Muscle of arm (tissue), 12 donors: Measurements from ENCODE around the gene TKT. TPM values are rescaled to one million over a fixed set of nuclear protein-coding genes. Genes with fewer than 3 reads are reported as not detected.

Experiments used
- DNase-seq: peaks from one replicate; pipeline ENCODE4 v3.0.0-alpha.2; 2013
- polyA plus RNA-seq, 12 donors: library from polyadenylated mRNA; unstranded; fragments of 120-200 nt; gene quantifications; one replicate each; pipeline ENCODE4 v1.2.1, GENCODE V29; 2013; ENCODE audit not compliant: insufficient read length in 12 of 12

TKT gene
- polyA plus RNA-seq, 12 donors = 24.9 to 75.6 (median 28.2) TPM; not detected in 1

DNA sequence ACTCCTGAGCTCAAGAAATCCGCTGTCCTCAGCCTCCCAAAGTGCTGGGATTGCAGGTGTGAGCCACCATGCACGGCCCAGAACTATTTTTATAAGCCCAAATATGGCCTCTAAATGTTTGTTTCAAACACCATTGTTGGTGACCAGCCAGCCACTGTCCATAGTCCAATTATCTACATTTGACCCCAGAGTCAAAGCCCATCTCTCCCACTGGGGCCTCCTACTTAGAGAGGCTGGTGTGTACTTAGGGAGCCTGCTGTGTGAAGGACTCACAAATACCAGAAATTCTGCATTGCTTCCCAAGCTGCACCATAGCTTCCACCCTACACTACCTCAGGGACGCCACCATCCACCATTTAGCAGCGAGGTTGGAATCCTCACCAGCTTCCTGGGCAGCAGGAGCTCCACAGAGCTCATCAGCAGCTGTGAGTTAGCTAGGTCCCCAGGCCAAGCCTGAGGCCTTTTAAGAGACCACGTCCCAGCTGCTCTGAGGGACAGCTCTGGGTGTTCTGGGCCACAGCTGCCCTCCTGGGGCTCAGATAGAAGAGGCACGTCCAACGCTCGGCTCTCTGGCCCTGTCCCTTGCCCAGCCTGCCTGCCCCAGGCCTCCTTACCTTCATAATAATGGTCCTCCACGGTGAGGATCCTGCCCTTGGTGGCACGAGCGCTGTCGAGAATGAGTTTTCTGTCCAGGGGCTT, 29.5 kb downstream of the TKT start:
- no peak for DNase-seq

DNA sequence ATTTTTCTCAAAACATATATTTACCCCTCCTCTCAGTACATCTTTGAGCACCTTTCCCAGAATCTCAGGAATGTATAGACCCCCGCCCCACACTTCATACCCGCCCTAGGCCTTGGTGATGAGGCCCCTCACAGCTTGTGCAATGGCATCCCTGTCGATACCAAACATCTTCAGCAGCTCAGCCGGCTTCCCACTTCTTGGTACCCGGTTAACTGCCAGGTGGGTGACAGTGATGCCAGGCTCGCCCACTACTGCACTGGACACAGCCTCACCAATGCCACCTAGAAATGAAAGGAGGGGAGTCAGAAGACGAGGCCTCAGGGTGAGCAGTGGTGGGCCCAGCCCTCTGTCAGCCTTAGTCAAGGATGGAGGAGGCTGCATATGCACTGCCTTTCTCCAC, 30.2 kb downstream of the TKT start:
- no peak for DNase-seq

DNA sequence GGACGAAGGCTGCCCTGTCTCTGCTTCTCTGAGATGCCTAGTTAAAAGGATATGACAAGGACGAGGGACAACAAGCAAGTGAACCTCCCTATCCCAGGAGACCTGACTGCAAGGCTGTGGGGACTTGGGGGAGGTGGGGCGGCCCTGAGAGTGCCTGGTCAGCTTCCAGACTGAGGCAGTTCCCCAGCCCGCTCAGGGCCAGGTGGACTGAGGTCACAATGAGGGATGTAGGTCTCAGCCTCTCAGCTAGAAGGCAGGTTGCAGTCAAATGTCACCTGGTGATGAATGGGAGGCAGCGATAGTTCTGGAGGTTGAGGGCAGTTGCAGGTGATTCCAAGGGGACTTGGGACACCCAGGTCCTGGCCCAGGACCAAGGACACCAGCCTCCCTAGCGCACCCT, 30.6 kb downstream of the TKT start:
- DNase-seq = no peak

DNA sequence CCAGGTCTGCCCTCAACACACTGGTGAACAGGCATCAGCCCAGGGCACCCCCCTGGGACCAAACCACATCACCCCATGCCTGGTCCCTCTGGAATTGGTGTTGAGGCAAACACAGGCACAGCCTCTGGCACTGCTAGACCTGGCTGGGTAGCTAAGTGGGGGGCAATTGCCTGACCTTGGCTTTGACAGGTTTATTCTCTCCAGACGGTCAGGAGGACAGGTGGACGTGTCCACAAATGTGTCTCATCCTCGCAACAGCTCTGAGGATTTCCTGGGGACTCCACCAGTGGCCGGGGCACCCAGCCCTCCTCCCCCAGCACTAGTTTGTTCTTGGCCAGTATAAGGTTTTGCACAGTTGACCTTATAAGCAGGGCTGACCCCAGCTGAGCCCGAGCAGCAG, 31.3 kb downstream of the TKT start:
- DNase-seq = no peak

DNA sequence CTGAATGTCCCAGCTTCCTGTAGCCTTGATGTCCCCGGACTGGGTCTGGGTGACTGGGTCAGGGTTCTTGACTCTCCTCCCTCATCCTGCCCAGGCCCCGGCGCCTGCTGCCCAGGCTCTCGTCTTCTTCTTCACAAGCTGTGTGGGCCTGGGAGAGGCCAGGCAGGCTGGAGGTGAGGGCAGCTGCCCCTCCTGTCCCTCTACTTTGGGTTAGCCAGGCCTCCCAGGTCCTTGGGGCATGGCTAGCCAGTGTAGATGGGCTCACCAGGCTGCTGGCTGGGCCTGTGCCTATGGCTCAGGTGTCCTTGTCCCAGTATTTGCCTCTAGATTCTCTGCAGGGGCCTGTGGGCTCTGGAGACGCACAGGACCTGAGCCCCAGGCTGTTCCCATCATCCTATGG, 31.8 kb downstream of the TKT start:
- DNase-seq = no peak

DNA sequence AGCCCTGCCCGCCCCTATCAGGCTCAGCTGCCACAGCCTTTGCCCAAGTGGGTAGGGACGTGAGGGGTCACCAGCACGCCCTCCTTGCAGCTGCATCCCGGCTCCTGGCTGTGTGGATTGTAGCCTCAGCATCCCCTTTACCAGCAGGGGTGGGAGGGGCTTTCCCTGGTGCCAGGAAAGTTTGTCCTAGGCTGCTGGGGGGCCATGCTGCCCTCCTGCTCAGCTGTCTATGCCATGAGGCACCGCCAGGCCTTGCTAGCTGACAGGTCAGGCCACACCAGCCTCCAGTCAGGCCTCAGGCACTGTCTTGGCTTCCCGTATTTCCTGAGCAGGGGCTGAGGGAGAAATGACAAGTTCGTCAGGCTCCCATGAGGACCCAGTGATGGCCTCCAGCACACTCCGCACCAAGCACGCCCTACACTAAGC, 32.3 kb downstream of the TKT start:
- no peak for DNase-seq

DNA sequence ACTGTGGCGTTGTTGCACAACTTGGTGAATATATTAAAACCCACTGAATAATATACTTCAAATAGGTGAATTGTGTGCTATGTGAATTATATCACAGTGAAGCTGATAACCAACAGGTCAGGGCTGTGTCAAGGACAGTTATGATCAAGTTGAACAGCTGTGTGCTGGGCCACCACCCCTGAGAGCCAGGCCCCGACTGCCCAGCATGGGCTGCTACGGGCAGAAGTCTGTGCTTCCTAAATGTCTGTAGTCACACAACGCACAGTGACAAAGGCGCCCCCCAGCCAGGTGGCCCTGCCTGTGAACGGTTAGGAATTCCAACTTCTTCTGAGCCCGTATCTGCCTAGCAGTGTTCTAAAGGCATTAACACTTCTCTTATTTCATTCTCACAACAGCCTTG, 32.8 kb downstream of the TKT start:
- no peak for DNase-seq

DNA sequence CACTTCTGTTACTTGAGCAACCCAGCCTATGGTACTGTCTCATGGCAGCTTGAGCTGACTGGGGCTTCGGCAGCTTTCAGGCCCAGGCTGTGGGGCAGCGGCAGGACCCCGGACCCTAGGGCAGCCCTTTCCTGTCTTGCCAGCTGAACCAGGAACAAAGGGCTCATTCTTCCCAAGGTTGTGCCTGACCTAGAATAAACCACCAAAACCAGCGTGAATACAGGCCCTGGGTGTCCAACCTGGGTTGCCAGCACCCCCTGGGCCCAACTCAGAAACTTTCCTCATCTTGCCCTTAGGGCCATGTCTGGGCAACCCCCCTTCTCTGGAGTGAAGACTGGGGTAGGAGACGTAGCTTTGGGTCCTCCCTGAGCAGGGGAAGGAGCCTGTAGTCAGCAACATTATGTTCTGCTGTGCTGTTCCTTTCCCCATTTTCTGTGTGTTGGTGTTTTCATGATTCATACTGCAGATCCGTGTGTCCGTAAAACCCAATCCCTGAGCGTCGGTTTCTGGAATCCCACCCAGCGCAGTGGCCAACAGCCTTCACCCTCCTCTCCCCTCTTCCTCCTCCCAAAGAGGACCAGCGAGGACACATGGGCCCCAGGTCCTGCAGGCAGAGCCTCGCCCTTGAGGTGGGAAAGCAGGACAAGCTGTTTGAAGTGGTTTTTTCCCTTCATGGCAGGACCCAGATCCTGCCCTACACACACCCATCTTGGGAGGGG, 33.5 kb downstream of the TKT start:
- DNase-seq = no peak

DNA sequence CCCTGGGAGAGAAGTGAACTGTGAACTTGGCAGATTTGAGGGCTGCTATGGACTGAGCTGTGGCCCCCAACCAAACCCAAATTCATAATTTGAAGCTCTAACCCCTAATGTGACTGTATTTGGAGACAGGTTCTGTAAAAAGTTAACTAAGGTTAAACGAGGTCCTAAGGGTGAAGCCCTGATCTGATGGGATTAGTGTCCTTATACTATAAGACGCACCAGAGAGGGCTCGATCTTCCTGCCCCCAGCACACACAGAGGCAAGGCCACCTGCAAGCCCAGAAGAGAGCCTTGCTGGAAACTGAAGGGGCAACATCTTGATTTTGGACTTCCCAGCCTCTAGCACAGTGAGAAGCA, 34.0 kb downstream of the TKT start:
- no peak for DNase-seq

DNA sequence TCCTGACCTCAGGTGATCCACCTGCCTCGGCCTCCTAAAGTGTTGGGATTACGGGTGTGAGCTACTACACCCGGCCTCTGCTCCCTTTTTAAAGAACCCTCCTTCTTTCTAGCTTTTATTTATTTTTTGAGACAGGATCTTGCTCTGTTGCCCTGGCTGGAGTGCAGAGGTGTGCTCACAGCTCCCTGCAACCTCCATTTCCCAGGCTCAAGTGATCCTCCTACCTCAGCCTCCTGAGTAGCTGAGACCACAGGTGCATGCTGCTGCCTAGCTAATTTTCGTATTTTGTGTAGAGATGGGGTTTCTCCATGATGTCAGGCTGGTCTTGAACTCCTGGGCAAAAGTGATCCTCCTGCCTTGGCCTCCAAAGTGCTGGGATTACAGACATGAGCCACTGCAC, 34.5 kb downstream of the TKT start:
- no peak for DNase-seq

DNA sequence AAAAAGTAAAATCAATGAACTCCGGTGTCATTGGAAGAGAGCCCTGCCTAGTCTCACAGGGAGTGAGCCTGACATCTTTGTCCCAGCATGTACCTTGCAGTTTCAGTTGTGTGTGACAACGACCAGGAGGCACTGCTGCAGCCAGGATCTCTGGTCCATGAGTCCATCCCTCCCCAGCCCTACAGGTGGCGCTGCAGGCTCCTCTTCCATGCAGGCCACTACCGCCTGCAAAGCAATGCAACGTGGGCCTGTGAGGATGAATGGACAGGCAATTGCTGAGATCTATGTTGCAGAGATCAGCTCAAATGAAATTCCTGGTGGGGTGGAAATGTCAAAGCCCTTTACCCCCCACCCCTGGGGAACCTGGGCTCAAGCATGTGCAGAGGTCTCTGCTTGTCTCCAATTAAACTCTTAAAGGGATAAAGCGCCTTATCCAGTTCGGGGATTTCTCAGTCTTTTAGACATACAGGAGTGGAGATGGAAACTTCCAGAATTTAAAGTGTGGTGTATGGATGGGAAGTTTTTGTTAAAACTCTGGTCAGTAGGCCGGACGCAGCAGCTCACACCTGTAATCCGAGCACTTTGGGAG, 35.8 kb downstream of the TKT start:
- DNase-seq = peak; percentile 74

DNA sequence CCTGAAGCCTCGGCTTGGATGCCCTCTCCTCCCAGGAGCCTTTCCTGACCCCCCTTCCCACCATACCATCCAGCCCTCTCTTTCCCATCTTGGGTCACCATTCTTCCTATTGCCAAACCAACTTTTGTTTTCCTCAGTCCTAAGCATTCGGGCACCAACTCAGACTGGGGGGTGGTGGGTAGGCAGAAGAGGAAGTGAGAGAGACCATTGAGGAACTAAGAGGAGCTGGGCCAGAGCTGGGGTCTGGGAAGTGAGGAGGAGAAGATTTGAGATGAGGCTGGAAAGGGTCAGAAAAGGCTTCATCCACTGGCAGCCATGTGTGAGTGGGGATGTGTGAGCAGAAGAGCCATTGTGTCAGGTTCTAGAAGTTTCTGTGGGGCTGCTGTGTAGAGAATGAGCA, 37.7 kb downstream of the TKT start:
- no peak for DNase-seq

DNA sequence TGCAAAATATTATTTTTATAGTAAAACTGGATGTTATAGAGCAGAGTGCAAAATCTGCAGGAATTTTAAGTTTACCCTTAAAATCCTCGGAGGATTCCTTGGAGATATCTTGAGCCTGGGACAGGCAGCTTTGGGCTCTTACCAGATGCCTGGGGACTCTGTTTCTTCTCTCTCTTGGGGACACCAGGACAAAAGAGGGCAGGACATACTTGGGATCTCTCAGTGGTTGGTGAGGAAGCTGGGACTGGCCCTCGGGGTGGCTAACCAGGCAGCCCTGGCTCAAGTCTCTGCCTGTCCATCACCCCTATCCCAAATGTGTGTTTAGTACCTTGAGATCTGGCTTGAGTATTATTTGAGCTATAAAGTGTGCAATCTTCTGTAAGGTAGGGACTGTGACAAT, 38.6 kb downstream of the TKT start:
- no peak for DNase-seq

DNA sequence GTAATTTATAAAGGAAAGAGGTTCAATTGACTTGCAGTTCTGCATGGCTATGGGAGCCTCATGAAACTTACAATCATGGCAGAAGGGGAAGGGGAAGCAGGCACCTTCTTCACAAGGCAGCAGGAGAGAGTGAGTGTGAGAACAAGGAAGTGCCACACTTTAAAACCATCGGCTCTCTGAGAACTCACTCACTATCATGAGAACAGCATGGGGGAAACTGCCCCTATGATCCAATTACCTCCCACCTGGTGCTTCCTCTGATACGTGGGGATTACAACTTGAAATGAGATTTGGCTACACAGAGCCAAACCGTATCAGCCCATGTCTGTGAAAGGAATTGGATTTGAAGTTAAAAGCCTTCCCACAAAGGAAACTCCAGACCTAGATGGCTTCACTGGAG, 39.1 kb downstream of the TKT start:
- no peak for DNase-seq

DNA sequence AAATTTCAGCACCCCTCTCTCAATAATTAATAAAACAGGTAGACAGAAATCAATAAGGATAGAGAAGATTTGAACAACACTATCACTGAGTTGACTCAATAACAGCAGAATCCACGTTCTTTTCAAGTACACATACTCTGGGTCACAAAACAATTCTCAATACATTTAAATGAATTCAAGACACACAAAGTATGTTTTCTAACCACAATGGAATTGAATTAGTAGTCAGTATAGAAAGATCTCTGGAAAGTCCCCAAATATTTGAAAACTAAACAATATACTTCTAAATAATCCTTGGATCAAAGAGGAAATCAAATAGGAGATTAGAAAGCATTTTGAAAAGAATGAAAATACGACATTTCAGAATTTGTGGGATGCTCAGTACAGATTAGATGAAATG, 40.0 kb downstream of the TKT start:
- DNase-seq = no peak

DNA sequence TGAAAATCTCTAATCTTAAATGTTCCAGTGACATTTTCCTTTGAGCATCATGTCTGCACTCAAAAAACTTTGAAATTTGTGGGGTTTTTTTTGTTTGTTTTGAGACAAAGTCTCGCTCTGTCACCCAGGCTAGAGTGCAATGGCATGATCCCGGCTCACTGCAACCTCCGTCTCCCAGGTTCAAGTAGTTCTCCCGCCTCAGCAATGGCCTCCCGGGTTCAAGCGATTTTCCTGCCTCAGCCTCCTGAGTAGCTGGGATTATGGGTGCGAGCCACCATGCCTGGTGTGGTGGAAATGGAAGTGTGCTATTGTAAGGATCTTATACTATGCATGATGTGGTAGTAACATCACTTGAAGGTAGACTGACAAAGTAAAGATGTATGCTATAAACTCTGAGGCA, 42.5 kb downstream of the TKT start:
- no peak for DNase-seq

DNA sequence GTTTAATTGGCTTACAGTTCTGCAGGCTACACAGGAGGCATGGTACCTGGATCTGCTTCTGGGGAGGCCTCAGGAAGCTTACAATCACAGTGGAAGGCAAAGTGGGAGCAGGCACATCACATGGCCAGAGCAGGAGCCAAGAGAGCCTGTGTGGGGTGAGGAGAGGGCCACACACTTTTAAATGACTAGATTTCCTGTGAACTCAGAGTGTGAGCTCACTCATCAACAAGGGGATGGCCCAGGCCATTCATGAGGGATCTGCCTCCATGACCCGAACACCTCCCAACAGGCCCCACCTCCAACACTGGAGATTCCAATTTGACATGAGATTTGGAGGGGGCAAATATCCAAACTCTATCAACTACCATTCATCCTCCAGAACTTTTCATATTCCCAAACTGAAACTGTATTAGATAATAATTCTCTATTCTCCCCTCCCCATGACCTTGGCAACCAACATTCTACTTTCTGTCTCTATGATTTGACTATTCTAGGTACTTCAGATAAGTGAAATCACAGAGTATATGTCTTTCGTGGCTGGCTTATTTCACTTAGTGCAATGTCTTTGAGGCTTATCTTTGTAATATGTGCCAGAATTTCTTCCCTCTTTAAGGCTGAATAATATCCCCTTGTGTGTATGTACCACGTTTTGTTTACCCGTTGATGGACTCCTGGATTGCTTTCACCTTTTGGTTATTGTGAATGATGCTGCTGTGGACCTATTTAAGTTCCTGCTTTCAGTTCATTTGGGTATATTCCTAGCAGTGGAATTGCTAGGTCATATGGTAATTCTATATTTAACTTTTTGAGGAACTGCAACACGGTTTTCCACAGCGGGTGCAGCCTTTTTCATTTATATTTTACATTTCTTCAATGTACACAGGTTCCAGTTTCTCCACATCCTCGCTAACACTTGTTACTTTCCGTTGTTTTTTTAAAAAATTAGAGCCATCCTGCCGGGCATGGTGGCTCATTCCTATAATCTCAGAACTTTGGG, 43.8 kb downstream of the TKT start:
- DNase-seq = no peak

DNA sequence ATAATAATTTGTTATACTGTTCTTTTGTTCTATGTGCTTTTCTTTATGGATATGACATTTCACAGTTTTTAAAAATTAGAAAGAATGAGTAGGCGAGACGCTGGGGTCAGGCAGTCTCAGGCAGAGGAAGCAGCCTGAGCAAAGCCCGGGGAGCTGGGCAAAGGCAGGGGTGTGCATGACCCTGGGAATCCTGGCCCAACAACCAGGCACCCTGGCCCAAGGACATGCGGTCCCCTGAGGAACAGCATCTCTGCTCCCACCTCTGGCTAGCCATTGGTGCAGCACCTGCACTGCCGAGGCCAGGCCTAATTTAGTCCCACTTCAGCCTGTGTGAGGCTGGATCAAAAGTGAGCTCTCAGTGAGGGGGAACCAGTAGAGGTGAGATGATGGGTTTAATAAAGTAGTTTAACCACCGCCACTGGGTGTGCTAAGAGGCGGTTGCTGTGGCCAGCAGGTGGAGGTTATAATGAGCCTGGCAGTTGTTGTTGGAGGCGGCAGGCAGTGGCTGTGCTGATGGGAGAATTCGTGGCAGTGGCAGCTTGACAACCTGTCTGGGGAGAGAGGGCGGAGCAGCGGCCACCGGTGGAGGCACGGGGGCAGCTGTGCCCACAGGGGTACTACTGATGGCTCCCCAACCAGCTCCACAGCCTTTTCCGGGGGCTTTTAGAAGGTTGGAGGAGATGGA, 53.3 kb downstream of the TKT start:
- DNase-seq = no peak

DNA sequence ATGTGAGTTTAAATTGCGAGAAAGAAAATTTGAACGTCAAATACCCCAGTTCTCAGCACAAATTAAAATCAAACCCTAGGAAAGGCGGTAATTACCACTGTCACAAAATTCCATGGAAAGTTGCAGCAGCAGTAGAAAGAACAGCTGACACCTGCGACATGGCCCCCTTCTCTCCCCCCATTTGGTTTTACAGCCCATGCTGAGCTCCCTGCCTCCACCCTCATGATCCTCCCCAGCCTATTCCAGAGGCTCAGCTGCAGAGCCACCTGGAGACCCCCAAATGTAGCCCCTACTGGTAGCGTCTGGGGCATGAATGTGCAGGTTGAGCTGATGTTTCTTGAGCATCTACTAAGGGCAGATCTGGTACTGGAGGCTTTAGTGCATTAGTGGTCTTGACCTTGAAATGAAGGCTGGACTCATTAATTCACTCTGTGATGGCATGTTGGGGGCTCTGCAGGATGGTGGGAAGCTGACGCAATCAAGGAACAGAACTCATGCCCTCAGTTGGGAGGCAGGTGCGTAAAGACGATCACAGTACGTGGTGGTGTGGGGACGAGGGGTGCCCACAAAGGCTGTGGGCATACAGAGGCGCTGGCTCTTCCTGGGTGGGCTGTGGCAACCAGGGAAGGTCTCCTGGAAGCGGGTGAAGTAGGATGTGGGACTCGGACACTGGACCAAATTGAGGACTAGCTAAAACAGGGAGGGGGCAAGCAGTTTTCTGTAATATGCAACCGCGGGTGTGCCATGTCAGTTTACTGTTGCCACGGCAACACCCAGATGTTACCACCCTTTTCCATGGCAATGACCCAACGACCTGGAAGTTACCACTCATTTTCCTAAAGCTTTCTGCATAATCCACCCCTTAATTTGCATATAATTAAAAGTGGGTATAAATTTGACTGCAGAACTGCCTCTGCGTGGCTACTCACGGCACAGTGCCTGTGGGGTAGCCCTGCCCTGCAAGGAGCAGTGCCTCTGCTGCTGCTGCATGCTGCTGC, 55.0 kb downstream of the TKT start:
- no peak for DNase-seq

DNA sequence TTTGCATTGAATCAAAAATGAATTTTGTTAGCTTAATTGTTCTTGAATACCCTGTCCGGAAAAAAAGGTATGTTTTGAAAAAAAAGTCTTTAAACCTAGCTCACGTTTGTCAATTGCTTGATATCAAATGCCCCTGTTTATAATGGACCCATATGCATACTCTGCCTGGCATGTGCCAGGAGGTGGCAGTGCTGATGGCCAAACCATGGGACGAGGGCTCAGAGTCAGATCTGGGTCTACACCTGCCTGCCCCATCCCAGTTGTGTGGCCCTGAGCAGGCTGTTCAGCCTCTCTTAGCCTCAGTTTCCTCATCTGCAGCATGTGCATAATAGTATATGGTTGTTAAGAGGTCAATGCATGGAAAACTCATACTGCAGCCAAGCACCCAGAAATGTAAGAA, 56.0 kb downstream of the TKT start:
- no peak for DNase-seq
